ENCODE results near the gene MRPL54.

DNA sequence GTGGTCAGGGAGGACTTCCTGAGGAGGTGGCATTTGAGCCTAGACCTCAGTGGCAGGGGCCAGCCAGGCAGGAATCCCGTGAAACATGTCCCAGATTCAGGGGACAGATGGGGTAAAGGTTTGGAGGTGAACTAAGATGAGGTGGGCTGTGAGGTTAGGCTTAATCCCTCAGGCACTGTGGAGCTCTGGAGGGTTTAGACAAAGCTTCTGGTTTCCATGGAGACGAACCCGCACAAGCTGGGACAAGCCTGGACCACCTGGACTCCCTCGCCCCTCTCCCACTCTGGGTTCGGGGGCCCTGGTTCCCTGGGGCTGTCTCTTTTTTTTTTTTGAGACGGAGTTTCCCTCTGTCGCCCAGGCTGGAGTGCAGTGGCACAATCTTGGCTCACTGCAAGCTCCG, 38.6 kb upstream of the MRPL54 start:
- TF ChIP-seq, protein P1, sequence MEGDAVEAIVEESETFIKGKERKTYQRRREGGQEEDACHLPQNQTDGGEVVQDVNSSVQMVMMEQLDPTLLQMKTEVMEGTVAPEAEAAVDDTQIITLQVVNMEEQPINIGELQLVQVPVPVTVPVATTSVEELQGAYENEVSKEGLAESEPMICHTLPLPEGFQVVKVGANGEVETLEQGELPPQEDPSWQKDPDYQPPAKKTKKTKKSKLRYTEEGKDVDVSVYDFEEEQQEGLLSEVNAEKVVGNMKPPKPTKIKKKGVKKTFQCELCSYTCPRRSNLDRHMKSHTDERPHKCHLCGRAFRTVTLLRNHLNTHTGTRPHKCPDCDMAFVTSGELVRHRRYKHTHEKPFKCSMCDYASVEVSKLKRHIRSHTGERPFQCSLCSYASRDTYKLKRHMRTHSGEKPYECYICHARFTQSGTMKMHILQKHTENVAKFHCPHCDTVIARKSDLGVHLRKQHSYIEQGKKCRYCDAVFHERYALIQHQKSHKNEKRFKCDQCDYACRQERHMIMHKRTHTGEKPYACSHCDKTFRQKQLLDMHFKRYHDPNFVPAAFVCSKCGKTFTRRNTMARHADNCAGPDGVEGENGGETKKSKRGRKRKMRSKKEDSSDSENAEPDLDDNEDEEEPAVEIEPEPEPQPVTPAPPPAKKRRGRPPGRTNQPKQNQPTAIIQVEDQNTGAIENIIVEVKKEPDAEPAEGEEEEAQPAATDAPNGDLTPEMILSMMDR (IDR thresholded peaks at IDR 0.05; ENCODE audit: insufficient read depth, low read length), result no peak
- TF ChIP-seq SPI1 (IDR thresholded peaks at IDR 0.05; ENCODE audit: borderline replicate concordance, low read depth), result no peak

All from HL-60 (cell line).